ENCODE results near the gene MEGF9. TPM values are rescaled to one million over a fixed set of nuclear protein-coding genes. Genes with fewer than 3 reads are reported as not detected.

Gene MEGF9
- total RNA-seq, 1 donor from 2014 or later = 10.0 TPM

DNA sequence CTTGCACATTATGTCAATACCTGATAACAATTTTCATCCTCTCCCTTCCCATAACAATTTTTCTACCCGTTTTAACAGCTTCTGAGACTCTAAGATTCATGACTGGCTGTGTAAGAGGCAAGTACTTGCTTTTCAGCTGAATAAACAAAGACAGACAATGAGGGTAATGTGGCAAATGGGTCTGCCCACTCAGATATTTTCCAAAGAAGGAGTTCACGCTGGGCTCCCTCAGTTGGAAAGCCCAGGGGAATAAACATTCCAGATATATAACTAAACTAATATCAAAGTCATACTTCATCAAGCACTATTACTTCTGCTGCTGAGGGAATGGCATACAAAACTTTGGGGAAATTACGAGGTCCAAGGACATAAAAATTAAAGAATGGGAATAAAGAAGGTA lies 24.4 kb downstream of the MEGF9 start:
- peak; percentile 34 for DNase-seq (ENCODE audit: low read depth)
- no peaks in the 10 kb centered on the region for H3K36me3 ChIP-seq (ENCODE audit: control insufficient read depth, insufficient read depth, low read length)
- TF ChIP-seq, protein P1, sequence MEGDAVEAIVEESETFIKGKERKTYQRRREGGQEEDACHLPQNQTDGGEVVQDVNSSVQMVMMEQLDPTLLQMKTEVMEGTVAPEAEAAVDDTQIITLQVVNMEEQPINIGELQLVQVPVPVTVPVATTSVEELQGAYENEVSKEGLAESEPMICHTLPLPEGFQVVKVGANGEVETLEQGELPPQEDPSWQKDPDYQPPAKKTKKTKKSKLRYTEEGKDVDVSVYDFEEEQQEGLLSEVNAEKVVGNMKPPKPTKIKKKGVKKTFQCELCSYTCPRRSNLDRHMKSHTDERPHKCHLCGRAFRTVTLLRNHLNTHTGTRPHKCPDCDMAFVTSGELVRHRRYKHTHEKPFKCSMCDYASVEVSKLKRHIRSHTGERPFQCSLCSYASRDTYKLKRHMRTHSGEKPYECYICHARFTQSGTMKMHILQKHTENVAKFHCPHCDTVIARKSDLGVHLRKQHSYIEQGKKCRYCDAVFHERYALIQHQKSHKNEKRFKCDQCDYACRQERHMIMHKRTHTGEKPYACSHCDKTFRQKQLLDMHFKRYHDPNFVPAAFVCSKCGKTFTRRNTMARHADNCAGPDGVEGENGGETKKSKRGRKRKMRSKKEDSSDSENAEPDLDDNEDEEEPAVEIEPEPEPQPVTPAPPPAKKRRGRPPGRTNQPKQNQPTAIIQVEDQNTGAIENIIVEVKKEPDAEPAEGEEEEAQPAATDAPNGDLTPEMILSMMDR (IDR thresholded peaks at IDR 0.05; ENCODE audit: insufficient read depth, low read length, poor library complexity, severe bottlenecking) = no peak
- no peak overlapping the region for H3K4me3 ChIP-seq (ENCODE audit: low read depth, low read length)
- no peaks in the 10 kb centered on the region for H3K27me3 ChIP-seq (ENCODE audit: control insufficient read depth, insufficient read depth, low read length)

DNA sequence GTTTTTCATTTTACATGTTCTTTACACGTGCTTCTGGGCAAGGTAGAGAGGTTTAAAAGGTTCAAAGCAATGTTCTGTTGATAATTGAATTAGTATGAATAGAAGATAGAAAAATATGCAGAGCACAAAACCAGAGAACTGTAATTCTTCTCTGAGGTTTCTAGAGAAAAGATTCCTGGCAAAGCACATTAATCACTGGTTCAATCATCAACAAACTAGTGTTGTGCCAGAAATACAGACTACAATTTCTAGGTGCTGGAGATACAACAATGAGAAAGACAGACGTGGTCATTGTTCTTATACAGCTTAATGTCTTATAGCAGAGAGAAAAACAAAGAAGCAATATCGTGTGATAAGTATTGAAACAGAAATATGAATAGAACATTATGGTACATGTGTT lies 25.5 kb downstream of the MEGF9 start:
- no peak for DNase-seq (ENCODE audit: low read depth)
- TF ChIP-seq, protein P1 (IDR thresholded peaks at IDR 0.05; ENCODE audit: insufficient read depth, low read length, poor library complexity, severe bottlenecking) = no peak
- Histone ChIP-seq H3K36me3 (ENCODE audit: control insufficient read depth, insufficient read depth, low read length) (no peaks in the 10 kb centered on the region), H3K27me3 (ENCODE audit: control insufficient read depth, insufficient read depth, low read length) (no peaks in the 10 kb centered on the region), H3K4me3 (ENCODE audit: low read depth, low read length) (no peak overlapping the region)

DNA sequence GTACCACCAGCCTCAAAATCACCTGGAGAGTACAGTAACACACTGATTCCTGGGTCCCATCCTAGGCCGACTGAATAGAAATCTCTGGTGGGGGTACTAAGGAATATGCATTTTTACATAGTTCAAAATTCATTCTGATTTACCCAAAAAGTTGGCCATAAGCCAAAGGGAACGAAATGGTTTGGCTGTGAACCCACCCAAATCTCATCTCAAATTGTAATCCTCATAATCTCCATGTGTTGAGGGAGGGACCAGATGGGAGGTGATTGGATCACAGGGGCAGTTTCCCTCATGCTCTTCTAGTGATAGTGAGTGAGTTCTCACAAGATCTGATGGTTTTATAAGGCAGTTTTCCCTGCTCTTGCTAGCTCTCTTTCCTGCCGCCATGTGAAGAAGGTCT lies 31.1 kb downstream of the MEGF9 start:
- DNase-seq (ENCODE audit: low read depth) = no peak
- TF ChIP-seq, protein P1 (IDR thresholded peaks at IDR 0.05; ENCODE audit: insufficient read depth, low read length, poor library complexity, severe bottlenecking) = no peak
- Histone ChIP-seq H3K36me3 (ENCODE audit: control insufficient read depth, insufficient read depth, low read length) (no peaks in the 10 kb centered on the region), H3K4me3 (ENCODE audit: low read depth, low read length) (no peak overlapping the region), H3K27me3 (ENCODE audit: control insufficient read depth, insufficient read depth, low read length) (no peaks in the 10 kb centered on the region)

DNA sequence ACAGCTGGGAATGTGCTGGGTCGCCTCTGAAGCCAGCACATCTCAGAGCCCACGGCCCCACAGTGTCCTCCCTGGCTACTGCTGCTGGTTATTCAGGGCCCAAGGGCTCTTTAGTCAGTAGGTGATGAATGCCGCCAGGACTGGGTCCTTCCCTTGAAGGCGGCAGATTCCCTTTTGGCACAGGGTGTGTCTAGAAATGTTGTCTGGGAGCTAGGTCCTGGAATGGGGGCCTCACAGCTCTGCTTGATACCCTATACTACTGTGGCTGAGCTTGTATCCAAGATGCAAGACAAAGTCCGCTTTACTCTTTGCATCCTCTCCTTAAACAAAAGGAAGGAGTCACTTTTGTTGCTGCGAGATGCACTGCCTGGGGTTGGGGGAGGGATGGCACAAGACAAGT lies 33.1 kb downstream of the MEGF9 start:
- no peak for DNase-seq (ENCODE audit: low read depth)
- H3K27me3 ChIP-seq (ENCODE audit: control insufficient read depth, insufficient read depth, low read length) = no peaks in the 10 kb centered on the region
- H3K36me3 ChIP-seq (ENCODE audit: control insufficient read depth, insufficient read depth, low read length) = no peaks in the 10 kb centered on the region
- H3K4me3 ChIP-seq (ENCODE audit: low read depth, low read length) = no peak overlapping the region
- TF ChIP-seq, protein P1 (IDR thresholded peaks at IDR 0.05; ENCODE audit: insufficient read depth, low read length, poor library complexity, severe bottlenecking) = no peak

DNA sequence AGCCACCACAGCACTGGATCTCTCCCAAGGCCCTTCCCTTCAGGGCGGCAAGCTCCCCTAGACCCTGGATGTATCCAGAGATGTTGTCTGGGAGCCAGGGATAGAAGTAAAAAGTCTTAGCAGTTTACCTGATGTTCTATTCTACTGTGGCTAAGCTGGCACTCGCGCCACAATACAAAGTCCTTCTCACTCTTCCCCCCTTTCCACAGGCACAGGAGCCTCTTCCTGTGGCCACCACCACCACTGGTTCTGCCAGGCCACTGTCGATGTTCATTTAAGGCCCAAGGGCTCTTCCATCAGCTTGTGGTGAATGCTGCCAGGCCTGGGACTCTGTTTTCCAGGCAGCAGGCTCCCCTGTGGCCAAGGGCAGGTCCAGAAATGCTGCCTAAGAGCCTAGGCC lies 33.7 kb downstream of the MEGF9 start:
- no peak for DNase-seq (ENCODE audit: low read depth)
- Histone ChIP-seq H3K36me3 (ENCODE audit: control insufficient read depth, insufficient read depth, low read length) (no peaks in the 10 kb centered on the region), H3K27me3 (ENCODE audit: control insufficient read depth, insufficient read depth, low read length) (no peaks in the 10 kb centered on the region), H3K4me3 (ENCODE audit: low read depth, low read length) (no peak overlapping the region)
- TF ChIP-seq, protein P1 (IDR thresholded peaks at IDR 0.05; ENCODE audit: insufficient read depth, low read length, poor library complexity, severe bottlenecking) = no peak

DNA sequence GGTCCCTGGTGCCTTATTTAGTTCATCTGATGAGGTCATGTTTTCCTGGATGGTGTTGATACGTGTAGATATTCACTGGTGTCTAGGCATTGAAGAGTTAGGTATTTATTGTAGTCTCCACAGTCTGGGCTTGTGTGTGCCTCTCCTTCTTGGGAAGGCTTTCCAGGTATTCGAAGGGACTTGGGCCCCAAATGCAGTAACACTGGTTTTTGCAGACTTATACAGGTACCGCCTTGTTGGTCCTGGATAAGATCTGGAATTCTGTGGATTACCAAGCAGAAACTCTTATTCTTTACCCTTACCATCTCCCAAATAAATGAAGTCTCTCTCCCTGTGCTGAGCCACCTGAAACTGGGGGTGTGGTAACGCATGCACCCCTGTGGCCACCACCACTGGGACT lies 34.1 kb downstream of the MEGF9 start:
- Histone ChIP-seq H3K27me3 (ENCODE audit: control insufficient read depth, insufficient read depth, low read length) (no peaks in the 10 kb centered on the region), H3K36me3 (ENCODE audit: control insufficient read depth, insufficient read depth, low read length) (no peaks in the 10 kb centered on the region), H3K4me3 (ENCODE audit: low read depth, low read length) (no peak overlapping the region)
- TF ChIP-seq, protein P1 (IDR thresholded peaks at IDR 0.05; ENCODE audit: insufficient read depth, low read length, poor library complexity, severe bottlenecking) = no peak
- no peak for DNase-seq (ENCODE audit: low read depth)
